H1 (cell line): ENCODE results near the gene MPZ.

Experiments used
- BCL11A ChIP-seq, 2 experiments: IDR thresholded peaks; one replicate each; pipeline ENCODE4 v1.6.1; 2011; ENCODE audit warnings: low read depth in 2 of 2, low read length in 2 of 2, mild to moderate bottlenecking in 2 of 2
- CHD2 ChIP-seq: IDR thresholded peaks from 2 replicates; pipeline ENCODE4 v1.6.1; 2012; ENCODE audit warnings: low read length, improper control_type of control experiment
- EP300 ChIP-seq, 2 experiments: IDR thresholded peaks; 1 replicate in 1 of 2; 2 replicates in 1 of 2; pipeline ENCODE4 v1.6.1; 2011 to 2012; ENCODE audit warnings: low read depth in 2 of 2, low read length in 2 of 2, mild to moderate bottlenecking in 2 of 2, borderline replicate concordance in 1 of 2, inconsistent platforms in 1 of 2, moderate library complexity in 1 of 2
- EZH2 ChIP-seq: fragments of 200-600 bp; sonication (generic); IDR thresholded peaks from 2 replicates; pipeline ENCODE4 v1.7.1; 2012; ENCODE audit warnings: low read depth, mild to moderate bottlenecking, moderate library complexity, low read length, inconsistent platforms; ENCODE audit not compliant: severe bottlenecking
- HDAC6 ChIP-seq: IDR thresholded peaks from one replicate; pipeline ENCODE4 v1.7.1; 2012; ENCODE audit warnings: low read depth, mild to moderate bottlenecking, inconsistent platforms, low read length, moderate library complexity
- JUN ChIP-seq: IDR thresholded peaks from 2 replicates; pipeline ENCODE4 v1.6.1; 2011; ENCODE audit warnings: low read depth, mild to moderate bottlenecking, improper control_type of control experiment, low read length
- JUND ChIP-seq: IDR thresholded peaks from 2 replicates; pipeline ENCODE4 v1.6.1; 2011; ENCODE audit warnings: mild to moderate bottlenecking, improper control_type of control experiment, low read length
- POLR2A ChIP-seq, 2 experiments: IDR thresholded peaks; 1 replicate in 1 of 2; 2 replicates in 1 of 2; pipeline ENCODE4 v1.6.1; 2011; ENCODE audit warnings: low read depth in 2 of 2, low read length in 2 of 2, mild to moderate bottlenecking in 2 of 2; ENCODE audit errors: control extremely low read depth in 1 of 2
- POLR2AphosphoS5 ChIP-seq: IDR thresholded peaks from 2 replicates; pipeline ENCODE4 v1.6.1; 2011; ENCODE audit warnings: low read depth, low read length
- RFX5 ChIP-seq: IDR thresholded peaks from 2 replicates; pipeline ENCODE4 v1.6.1; 2011; ENCODE audit warnings: low read depth, low read length, improper control_type of control experiment, borderline replicate concordance
- SRF ChIP-seq: IDR thresholded peaks from 2 replicates; pipeline ENCODE4 v1.6.1; 2011; ENCODE audit warnings: mild to moderate bottlenecking, low read depth, low read length, moderate library complexity
- TF ChIP-seq, protein P1 (sequence below), 3 experiments: IDR thresholded peaks; 1 replicate in 2 of 3; 2 replicates in 1 of 3; pipeline versions ENCODE4 v1.5.1 to v1.6.1; 2011; ENCODE audit warnings: low read length in 3 of 3, mild to moderate bottlenecking in 3 of 3, inconsistent platforms in 2 of 3, low read depth in 1 of 3, moderate library complexity in 1 of 3; ENCODE audit not compliant: insufficient read depth in 1 of 3; ENCODE audit errors: control extremely low read depth in 1 of 3
- TF ChIP-seq, protein P2 (sequence below): IDR thresholded peaks from 2 replicates; pipeline ENCODE4 v1.6.1; 2012; ENCODE audit warnings: inconsistent platforms

DNA sequence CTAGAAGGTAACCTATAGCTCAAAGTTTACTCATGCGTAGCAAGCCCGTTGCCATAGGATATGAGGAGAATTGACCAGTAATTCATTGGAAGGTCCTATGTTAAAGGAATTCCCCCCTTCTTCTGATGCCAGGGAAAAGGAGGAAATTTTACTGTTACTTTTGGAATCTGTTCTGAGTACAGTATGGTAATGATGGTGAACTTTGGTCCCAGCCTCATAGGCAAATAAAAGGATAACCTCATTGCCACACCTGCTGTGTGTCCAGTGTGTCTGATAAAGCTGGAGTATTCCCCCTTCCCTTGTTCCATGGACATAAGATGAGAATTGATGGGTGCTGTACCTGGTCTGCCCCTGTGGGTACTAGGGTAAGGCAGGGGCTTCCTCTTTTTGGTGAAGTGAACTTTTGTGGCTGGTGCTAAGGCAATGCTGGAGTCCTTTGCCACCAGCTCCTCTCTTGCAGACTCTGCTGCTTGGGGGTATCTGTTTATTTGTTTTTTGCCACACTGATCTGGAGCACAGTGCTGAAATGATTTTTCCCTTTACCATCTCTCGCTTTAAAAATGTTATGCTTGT, 22.2 kb downstream of the MPZ start:
- TF ChIP-seq EP300 (IDR thresholded peaks at IDR 0.05; ENCODE audit: borderline replicate concordance in 1 of 2, low read depth in 2 of 2, low read length in 2 of 2) (no peak), CHD2 (no peak), SRF (no peak), POLR2A (IDR thresholded peaks at IDR 0.05; ENCODE audit: control extremely low read depth in 1 of 2, low read depth in 2 of 2, low read length in 2 of 2) (no peak), EZH2 (no peak), RFX5 (no peak), POLR2AphosphoS5 (no peak), JUN (no peak), JUND (no peak), HDAC6 (no peak), BCL11A (IDR thresholded peaks at IDR 0.05; ENCODE audit: low read depth in 2 of 2, low read length in 2 of 2) (no peak)
- TF ChIP-seq, protein P1, sequence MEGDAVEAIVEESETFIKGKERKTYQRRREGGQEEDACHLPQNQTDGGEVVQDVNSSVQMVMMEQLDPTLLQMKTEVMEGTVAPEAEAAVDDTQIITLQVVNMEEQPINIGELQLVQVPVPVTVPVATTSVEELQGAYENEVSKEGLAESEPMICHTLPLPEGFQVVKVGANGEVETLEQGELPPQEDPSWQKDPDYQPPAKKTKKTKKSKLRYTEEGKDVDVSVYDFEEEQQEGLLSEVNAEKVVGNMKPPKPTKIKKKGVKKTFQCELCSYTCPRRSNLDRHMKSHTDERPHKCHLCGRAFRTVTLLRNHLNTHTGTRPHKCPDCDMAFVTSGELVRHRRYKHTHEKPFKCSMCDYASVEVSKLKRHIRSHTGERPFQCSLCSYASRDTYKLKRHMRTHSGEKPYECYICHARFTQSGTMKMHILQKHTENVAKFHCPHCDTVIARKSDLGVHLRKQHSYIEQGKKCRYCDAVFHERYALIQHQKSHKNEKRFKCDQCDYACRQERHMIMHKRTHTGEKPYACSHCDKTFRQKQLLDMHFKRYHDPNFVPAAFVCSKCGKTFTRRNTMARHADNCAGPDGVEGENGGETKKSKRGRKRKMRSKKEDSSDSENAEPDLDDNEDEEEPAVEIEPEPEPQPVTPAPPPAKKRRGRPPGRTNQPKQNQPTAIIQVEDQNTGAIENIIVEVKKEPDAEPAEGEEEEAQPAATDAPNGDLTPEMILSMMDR (IDR thresholded peaks at IDR 0.05; ENCODE audit: control extremely low read depth in 1 of 3, insufficient read depth in 1 of 3, low read depth in 1 of 3, low read length in 3 of 3) = no peak
- TF ChIP-seq, protein P2, sequence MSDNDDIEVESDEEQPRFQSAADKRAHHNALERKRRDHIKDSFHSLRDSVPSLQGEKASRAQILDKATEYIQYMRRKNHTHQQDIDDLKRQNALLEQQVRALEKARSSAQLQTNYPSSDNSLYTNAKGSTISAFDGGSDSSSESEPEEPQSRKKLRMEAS = no peak
